K562 treated with DMSO at 1 percent for 4 hours (cell line): ENCODE data around the gene AQP12A. TPM values are rescaled to one million over a fixed set of nuclear protein-coding genes. Genes with fewer than 3 reads are reported as not detected.

Experiments
- total RNA-seq: library from RNA; unstranded; fragments of 300-600 nt; gene quantifications from 2 replicates; pipeline ENCODE4 v1.2.3, GENCODE V29; 2022; ENCODE audit not compliant: insufficient read depth

The AQP12A gene, protein sequence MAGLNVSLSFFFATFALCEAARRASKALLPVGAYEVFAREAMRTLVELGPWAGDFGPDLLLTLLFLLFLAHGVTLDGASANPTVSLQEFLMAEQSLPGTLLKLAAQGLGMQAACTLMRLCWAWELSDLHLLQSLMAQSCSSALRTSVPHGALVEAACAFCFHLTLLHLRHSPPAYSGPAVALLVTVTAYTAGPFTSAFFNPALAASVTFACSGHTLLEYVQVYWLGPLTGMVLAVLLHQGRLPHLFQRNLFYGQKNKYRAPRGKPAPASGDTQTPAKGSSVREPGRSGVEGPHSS
- not detected in 2 replicates for total RNA-seq

DNA sequence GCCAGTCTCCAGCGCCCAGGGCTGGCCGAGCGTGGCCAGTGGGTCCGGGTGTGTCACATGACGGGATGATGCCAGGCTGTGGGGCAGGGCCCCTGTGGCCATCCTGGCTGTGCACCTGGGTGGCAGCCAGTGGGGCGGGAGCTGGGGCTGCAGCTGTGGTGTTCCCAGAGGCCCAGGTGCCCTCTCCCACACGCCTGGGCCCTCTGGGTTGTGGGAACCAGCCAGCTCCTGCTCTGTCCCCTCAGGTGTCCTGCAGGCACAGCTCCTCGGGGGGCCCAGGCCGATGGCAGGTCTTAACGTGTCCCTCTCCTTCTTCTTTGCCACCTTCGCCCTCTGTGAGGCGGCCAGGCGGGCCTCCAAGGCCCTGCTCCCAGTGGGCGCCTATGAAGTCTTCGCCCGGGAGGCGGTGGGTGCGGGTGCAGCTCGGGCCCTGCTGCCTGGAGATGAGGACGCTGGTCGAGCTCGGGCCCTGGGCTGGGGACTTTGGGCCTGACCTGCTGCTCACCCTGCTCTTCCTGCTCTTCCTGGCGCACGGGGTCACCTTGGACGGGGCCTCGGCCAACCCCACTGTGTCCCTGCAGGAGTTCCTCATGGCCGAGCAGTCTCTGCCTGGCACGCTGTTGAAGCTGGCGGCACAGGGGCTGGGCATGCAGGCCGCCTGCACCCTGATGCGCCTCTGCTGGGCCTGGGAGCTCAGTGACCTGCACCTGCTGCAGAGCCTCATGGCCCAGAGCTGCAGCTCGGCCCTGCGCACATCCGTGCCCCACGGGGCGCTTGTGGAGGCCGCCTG lies at the start of gene AQP12A:
AQP12A (plus strand) TSS at position 236 of the 790 bp plus-strand sequence; CDS start at position 284, 48 bp downstream.

DNA sequence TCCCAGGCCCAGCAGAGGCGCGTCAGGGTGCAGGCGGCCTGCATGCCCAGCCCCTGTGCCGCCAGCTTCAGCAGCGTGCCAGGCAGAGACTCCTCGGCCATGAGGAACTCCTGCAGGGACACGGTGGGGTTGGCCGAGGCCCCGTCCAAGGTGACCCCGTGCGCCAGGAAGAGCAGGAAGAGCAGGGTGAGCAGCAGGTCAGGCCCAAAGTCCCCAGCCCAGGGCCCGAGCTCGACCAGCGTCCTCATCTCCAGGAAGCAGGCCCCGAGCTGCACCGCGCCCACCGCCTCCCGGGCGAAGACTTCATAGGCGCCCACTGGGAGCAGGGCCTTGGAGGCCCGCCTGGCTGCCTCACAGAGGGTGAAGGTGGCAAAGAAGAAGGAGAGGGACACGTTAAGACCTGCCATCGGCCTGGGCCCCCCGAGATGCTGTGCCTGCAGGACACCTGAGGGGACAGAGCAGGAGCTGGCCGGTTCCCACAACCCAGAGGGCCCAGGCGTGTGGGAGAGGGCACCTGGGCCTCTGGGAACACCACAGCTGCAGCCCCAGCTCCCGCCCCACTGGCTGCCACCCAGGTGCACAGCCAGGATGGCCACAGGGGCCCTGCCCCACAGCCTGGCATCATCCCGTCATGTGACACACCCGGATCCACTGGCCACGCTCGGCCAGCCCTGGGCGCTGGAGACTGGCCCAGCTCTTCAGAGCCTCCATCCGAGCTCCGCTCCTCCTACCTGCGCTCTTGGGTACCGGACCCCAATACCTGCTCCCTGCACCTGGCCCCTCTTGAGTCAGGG lies 9.0 kb upstream of the AQP12A start, which contains the start of gene AQP12B:
AQP12B (minus strand) TSS at position 455 of the 794 bp plus-strand sequence; CDS start at position 407, 48 bp downstream.

Other genes starting within 250 kb of the AQP12A start
- 9.1 and 10.0 TPM in 2 replicates for gene ANKMY1, start 133.9 kb upstream of the AQP12A start, total RNA-seq
- gene DUSP28, start 131.5 kb upstream of the AQP12A start, total RNA-seq, result 6.3 and 7.3 TPM in 2 replicates
- gene RNPEPL1, start 123.4 kb upstream of the AQP12A start, total RNA-seq, result 39.7 and 40.8 TPM in 2 replicates
- 14.3 and 14.4 TPM in 2 replicates for gene CAPN10, start 105.1 kb upstream of the AQP12A start, total RNA-seq
- 2.6 and 2.7 TPM in 2 replicates for gene GPR35, start 66.4 kb upstream of the AQP12A start, total RNA-seq
- not detected in 2 replicates for gene AQP12B, start 9.0 kb upstream of the AQP12A start, total RNA-seq
- gene KIF1A, start 128.4 kb downstream of the AQP12A start, total RNA-seq, result 2.0 TPM in 1 of 2 replicates, not detected in the other
- gene AGXT, start 177.0 kb downstream of the AQP12A start, total RNA-seq, result not detected in 2 replicates
- gene MAB21L4, start 204.3 kb downstream of the AQP12A start, total RNA-seq, result not detected in 2 replicates
- not detected in 2 replicates for gene CROCC2, start 214.5 kb downstream of the AQP12A start, total RNA-seq